GM20000 (cell line): ENCODE data around the gene DGKG.
A peak's percentile ranks its signal among the peaks of the same experiment; 100 is the strongest.

Experiments used
- DNase-seq: peaks from one replicate; pipeline ENCODE4 v3.0.0; 2012; ENCODE audit warnings: low spot score
- CTCF ChIP-seq: IDR thresholded peaks from 2 replicates; pipeline ENCODE4 v1.5.1; 2012; ENCODE audit warnings: mild to moderate bottlenecking, control low read depth; ENCODE audit errors: extremely low read depth, missing control alignments

Gene DGKG

GRCh38 chr3:186254676-186255650, 107.1 kb downstream of the DGKG start:
- TF ChIP-seq CTCF: no peak
- DNase-seq: peak; percentile 68

GRCh38 chr3:186251948-186252619, 110.0 kb downstream of the DGKG start:
- no peak for DNase-seq
- no peak for TF ChIP-seq CTCF

- no peak for DNase-seq
- TF ChIP-seq CTCF: no peak
These were observed 113.2 kb downstream of the DGKG start for GRCh38 chr3:186248850-186249249.

GRCh38 chr3:186247821-186248814, 113.9 kb downstream of the DGKG start:
- no peak for DNase-seq
- no peak for TF ChIP-seq CTCF

- no peak for TF ChIP-seq CTCF
- no peak for DNase-seq
These were observed 115.1 kb downstream of the DGKG start for GRCh38 chr3:186246941-186247340.

- DNase-seq: no peak
- TF ChIP-seq CTCF: no peak
These were observed 118.0 kb downstream of the DGKG start for GRCh38 chr3:186244016-186244415.
